ENCODE results near the gene ZNF630.
"Not testable (repeated sequence)": the region's sequence is repeated elsewhere in the genome, so short reads cannot be mapped to it uniquely, and the experiment has no call there.

ZNF630 gene

DNA sequence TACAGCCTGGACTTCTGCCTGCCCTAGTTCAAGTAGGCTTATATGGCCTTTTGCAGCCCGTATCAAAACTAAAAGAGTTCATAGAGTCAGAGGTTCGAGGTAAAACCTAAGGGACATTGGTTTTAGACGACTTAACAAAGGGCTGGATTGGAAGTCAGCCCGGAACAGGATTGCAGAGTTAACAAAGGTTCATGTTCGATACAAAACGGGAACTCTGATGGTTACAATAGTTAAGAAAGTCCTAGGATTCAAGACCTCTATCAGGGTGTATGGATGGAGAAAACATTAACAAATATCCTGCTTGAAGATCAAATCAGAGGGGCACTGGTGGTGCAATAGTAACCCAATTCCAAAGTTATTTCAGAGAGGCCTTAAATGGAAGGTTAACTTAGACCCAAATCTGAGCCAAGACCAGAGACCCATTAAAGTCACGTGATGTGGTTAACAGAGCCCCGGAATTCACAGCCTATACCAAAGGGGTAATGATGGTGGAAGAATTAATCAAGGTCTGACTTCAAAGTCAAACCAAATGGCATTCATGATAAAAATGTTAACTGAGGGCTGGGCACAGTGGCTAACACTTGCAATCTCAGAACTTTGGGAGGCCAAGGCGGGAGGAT lies 656 bp upstream of the ZNF630 start:
- Histone ChIP-seq H3K9ac (no peak overlapping the region), H3K4me1 (no peaks in the 10 kb centered on the region), H4K20me1 (no peaks in the 10 kb centered on the region), H3K36me3 (no peaks in the 10 kb centered on the region), H3K27me3 (peaks cover 47% of the 10 kb centered on the region), H3K9me3 (peaks cover 40% of the 10 kb centered on the region), H3K4me2 (no peak overlapping the region), H3K27ac (no peak overlapping the region), H3K4me3 (no peak overlapping the region)
- no peak for TF ChIP-seq Cebpa-rat (IDR thresholded peaks at IDR 0.05)

DNA sequence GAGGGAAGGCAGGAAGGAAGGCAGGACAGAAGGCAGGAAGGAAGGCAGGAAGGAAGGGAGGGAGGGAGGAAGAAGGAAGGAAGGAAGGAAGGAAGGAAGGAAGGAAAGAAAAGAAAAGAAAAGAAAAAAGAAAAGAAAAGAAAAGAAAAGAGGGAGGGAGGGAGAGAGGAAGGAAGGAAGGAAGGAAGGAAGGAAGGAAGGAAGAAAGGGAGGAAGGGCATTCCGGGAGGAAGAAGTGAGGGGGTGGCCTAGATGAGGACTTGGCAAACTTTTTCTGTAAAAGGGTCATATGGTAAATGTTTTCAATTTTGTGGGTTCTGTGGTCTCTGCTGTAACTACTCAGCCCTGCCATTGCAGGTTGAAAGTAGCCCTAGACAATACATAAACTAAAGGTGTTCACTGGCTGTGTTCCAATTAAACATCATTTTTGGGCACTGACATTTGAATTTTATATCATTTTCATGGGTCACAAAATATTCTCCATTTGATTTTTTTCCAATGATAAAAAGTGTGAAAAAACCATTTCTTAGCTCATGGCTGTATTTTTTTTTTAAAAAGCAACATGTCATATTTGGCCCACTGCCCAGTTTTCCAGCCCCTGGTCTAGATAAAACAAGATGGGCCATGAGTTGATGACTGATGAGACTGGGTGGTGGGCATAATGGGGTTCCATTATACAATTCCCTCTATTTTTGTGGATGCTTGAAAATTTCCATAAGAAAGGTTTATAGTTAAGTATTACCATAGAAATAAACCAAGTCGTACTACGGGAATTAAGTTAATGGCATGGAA lies 3.1 kb downstream of the ZNF630 start:
- no peak overlapping the region for H3K9ac ChIP-seq
- peaks cover 48% of the 10 kb centered on the region for H3K27me3 ChIP-seq
- TF ChIP-seq Cebpa-rat (IDR thresholded peaks at IDR 0.05): no peak
- no peak overlapping the region for H3K4me2 ChIP-seq
- H3K4me1 ChIP-seq: no peaks in the 10 kb centered on the region
- H3K27ac ChIP-seq: no peak overlapping the region
- H3K36me3 ChIP-seq: no peaks in the 10 kb centered on the region
- H4K20me1 ChIP-seq: no peaks in the 10 kb centered on the region
- no peak overlapping the region for H3K4me3 ChIP-seq
- peaks cover 40% of the 10 kb centered on the region for H3K9me3 ChIP-seq

GRCh38 chrX:48064261-48064660 lies 7.2 kb downstream of the ZNF630 start:
- no peak for TF ChIP-seq Cebpa-rat (IDR thresholded peaks at IDR 0.05)
- H3K9me3 ChIP-seq: peaks cover 47% of the 10 kb centered on the region

GRCh38 chrX:48059296-48059639 lies 12.2 kb downstream of the ZNF630 start:
- Histone ChIP-seq H3K9me3 (peaks cover 72% of the 10 kb centered on the region), H3K36me3 (no peaks in the 10 kb centered on the region)

More at GRCh38 chrX:48064261-48064660, 7.2 kb downstream of the ZNF630 start:
- Histone ChIP-seq H4K20me1 (no peaks in the 10 kb centered on the region), H3K4me1 (no peaks in the 10 kb centered on the region), H3K4me2 (no peak overlapping the region), H3K27ac (no peak overlapping the region), H3K4me3 (no peak overlapping the region), H3K27me3 (peaks cover 22% of the 10 kb centered on the region), H3K36me3 (no peaks in the 10 kb centered on the region), H3K9ac (no peak overlapping the region)

DNA sequence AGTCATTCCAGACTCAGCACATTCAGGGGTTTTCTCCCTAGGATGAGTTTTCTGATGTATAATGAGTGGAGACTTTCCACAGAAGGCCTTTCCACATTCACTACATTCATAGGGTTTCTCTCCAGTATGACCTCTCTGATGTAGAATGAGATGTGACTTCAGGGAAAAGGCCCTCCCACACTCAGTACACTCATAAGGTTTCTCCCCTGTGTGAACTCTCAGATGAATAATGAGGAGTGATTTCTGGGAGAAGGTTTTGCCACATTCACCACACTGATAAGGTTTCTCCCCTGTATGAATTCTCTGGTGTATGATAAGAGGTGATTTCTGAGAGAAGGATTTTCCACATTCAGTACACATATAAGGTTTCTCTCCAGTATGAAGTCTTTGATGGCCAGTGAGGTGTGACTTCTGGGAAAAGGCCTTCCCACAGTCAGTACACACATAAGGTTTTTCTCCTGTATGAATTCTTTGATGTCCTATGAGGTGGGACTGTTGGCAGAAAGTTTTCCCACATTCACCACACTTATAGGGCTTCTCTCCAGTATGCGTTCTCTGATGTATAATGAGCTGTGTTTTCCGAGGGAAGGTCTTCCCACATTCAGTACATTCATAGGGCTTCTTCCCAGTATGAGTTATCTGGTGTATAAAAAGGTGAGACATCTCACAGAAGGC lies 12.7 kb downstream of the ZNF630 start:
- Histone ChIP-seq H3K4me2 (no peak overlapping the region), H3K36me3 (no peaks in the 10 kb centered on the region)
- no peak for TF ChIP-seq Cebpa-rat (IDR thresholded peaks at IDR 0.05)

More at GRCh38 chrX:48059296-48059639, 12.2 kb downstream of the ZNF630 start:
- TF ChIP-seq Cebpa-rat (IDR thresholded peaks at IDR 0.05): no peak
- no peaks in the 10 kb centered on the region for H3K4me1 ChIP-seq
- H3K9ac ChIP-seq: no peak overlapping the region
- no peaks in the 10 kb centered on the region for H4K20me1 ChIP-seq
- H3K27me3 ChIP-seq: peaks cover 33% of the 10 kb centered on the region
- no peak overlapping the region for H3K4me3 ChIP-seq
- no peak overlapping the region for H3K27ac ChIP-seq
- no peak overlapping the region for H3K4me2 ChIP-seq

GRCh38 chrX:48046846-48047245 lies 24.6 kb downstream of the ZNF630 start:
- Histone ChIP-seq H3K27ac (no peak overlapping the region), H4K20me1 (no peaks in the 10 kb centered on the region), H3K9ac (no peak overlapping the region), H3K4me2 (no peak overlapping the region), H3K4me3 (no peak overlapping the region), H3K36me3 (no peaks in the 10 kb centered on the region), H3K27me3 (peaks cover 76% of the 10 kb centered on the region), H3K9me3 (peaks cover 7% of the 10 kb centered on the region; the same call in 1 of the 2 replicates), H3K4me1 (no peaks in the 10 kb centered on the region)
- no peak for TF ChIP-seq Cebpa-rat (IDR thresholded peaks at IDR 0.05)

More for the DNA sequence above, 12.7 kb downstream of the ZNF630 start:
- H3K9ac ChIP-seq: no peak overlapping the region
- H3K4me3 ChIP-seq: no peak overlapping the region
- no peaks in the 10 kb centered on the region for H3K4me1 ChIP-seq
- H3K27ac ChIP-seq: no peak overlapping the region
- no peaks in the 10 kb centered on the region for H4K20me1 ChIP-seq
- peaks cover 33% of the 10 kb centered on the region for H3K27me3 ChIP-seq
- H3K9me3 ChIP-seq: peaks cover 72% of the 10 kb centered on the region

DNA sequence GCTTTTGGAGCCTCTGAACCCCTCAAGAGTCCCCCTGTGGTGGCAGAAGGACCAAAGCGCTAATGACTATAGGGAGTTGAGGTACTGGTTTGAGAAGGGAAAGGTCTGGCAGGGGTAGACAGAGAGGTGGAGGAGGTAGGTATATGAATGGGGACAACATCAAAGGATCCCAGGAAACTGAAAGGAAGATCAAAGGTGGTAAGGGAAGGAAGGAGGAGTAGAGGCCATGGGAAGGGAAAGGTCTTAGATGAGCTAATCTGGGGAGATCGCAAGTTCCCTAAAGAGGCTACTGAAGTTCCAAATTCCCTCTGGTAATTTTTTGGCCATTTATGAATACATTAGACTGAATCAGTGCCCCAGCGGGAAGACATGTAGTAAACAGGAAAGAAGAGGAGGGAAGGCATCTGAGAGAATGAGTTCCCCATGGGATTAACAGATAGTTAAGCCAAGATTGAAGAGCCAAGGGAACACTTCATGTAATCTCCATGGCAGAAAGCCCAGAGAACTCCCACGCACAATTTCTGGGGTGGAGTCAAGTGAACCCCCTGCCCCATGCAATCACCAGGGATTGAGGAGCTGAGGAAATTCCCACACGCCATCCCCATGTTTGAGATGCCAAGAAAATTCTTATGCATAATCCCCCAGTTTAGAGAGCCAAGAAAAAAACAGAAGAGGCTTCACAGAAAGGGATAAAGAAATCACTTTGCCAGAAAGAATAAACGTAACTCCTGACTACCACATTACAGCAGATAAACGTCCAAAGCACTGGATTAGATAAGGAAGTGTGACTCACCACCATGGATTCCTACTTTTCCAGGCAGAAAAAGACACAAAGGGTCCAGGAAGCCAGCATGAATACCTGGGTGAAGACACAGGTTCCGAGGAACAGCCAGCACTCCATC lies 25.8 kb downstream of the ZNF630 start:
- Histone ChIP-seq H3K36me3 (no peaks in the 10 kb centered on the region), H3K27me3 (peaks cover 77% of the 10 kb centered on the region), H3K4me3 (no peak overlapping the region), H4K20me1 (no peaks in the 10 kb centered on the region), H3K4me1 (no peaks in the 10 kb centered on the region), H3K4me2 (0 out of 2 replicates have a peak overlapping the region, but pooled peaks have one; percentile 6), H3K27ac (no peak overlapping the region), H3K9me3 (peaks cover 7% of the 10 kb centered on the region; the same call in 1 of the 2 replicates), H3K9ac (no peak overlapping the region)
- TF ChIP-seq Cebpa-rat (IDR thresholded peaks at IDR 0.05): no peak

GRCh38 chrX:48043056-48043455 lies 28.4 kb downstream of the ZNF630 start:
- Histone ChIP-seq H3K36me3 (no peaks in the 10 kb centered on the region), H4K20me1 (no peaks in the 10 kb centered on the region), H3K9me3 (peaks cover 7% of the 10 kb centered on the region; the same call in 1 of the 2 replicates), H3K4me2 (no peak overlapping the region), H3K4me3 (no peak overlapping the region), H3K27ac (no peak overlapping the region), H3K4me1 (no peaks in the 10 kb centered on the region), H3K27me3 (peaks cover 71% of the 10 kb centered on the region), H3K9ac (no peak overlapping the region)
- no peak for TF ChIP-seq Cebpa-rat (IDR thresholded peaks at IDR 0.05)

DNA sequence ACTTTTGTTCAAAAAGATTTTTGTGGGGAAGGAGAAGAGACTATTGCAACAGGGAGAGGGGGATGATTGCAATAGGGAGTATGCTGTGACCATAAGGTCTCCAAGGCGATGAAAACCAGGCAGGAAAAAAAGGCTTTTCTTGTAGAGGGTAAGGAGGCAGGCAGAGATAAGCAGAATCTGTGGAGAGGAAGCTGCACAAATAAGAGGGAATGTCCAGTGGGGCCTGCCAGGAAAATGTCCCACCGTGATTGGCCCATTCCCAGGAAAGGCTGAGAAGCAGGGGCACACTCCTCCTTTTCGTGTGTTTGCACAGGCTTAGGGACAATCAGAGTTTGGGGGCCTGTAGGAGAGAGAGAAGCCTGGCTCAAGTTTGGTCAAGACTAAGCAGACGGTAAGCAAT lies 35.5 kb downstream of the ZNF630 start:
- Histone ChIP-seq H3K27ac (no peak overlapping the region), H3K9ac (no peak overlapping the region), H3K4me3 (no peak overlapping the region), H3K9me3 (no peaks in the 10 kb centered on the region), H3K36me3 (no peaks in the 10 kb centered on the region), H3K27me3 (peaks cover 75% of the 10 kb centered on the region), H3K4me1 (no peaks in the 10 kb centered on the region), H3K4me2 (no peak overlapping the region), H4K20me1 (no peaks in the 10 kb centered on the region)
- no peak for TF ChIP-seq Cebpa-rat (IDR thresholded peaks at IDR 0.05)

DNA sequence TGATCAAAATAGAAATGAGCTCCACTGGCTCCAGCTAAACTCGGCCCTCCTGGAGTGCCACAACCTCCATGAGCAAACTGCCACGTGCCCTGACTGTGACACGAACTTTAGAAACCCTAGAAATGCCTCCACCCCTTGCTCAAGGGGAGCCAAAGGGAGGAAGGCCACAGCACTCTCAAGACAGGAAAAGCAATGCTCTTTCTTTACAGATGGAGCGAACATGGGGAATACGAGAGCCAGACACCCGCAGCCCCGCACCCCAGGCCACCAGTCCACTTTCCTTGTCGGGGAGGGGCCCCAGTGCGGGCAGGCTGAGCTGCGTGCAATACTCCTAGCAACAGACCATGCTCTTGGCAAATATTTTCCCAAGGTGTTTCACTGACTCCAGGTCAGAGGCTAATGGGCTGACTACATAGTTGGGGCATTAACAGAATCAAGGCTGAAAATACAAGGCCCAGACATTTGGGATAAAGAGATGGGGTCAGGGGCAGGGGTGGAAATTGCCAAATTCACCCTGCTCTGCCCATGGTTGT lies 40.7 kb downstream of the ZNF630 start:
- not testable (repeated sequence) for H3K36me3 ChIP-seq, H4K20me1 ChIP-seq, H3K9ac ChIP-seq, H3K9me3 ChIP-seq, H3K4me1 ChIP-seq, H3K27ac ChIP-seq, H3K4me2 ChIP-seq, H3K4me3 ChIP-seq
- H3K27me3 ChIP-seq: peaks cover 64% of the 10 kb centered on the region

All from BLaER1 (cell line).